GM18861 (cell line): ENCODE measurements around the gene PDZRN3.

Experiments
- ATAC-seq: cut with Tn5 transposase; IDR thresholded peaks from one replicate; pipeline ENCODE4 v1.9.1; 2021; ENCODE audit not compliant: unreplicated experiment

The PDZRN3 gene

DNA sequence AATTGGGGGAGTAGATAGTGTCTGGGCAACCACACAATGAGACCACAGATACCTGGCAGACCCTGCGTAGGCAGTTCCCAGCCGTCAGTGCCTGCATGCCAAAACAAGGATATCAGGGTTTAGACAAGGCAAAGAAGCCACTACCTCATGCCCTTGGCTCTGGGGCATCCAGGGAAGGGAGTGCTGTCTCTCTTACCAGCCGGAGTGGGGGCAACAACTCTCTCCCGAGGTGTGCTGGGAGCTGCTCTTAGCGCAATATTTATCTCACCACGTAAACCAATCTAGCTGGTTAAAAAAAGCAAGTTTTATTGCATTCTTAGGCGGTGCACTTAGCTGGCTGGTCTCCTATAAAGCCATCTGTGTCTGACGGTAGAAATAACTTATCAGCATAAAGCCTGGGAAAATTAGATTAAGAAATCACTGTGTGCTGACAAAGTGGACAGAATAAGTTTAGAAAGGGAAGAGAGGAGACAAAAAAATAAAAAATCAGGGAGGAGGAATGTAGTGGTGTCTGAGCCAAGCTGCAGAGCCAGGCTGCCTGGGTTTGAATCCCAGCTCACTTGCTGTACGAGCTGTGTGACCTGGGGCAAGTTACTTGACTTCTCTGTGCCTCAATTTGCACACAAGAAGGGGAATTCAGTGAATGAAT, 273.2 kb downstream of the PDZRN3 start:
- no peak for ATAC-seq

DNA sequence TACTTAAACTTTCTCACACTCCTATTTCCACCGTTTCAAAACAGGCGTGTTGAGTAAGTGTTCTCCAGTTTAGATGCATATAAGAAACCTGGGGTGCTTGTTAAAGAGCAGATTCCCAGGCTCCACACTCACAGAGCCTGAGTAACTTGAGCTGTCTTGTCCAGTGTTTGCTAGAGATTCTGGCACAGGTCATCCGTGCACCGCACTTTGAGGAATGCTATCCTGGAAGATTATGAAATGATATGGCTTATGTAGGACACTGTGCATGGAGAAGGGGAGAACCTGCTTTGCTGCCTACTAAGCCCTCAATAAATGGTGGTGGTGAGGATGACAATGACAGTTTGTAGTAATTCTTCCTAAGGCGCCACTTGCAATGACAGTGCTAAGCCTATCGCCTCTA, 273.7 kb downstream of the PDZRN3 start:
- ATAC-seq, result no peak

DNA sequence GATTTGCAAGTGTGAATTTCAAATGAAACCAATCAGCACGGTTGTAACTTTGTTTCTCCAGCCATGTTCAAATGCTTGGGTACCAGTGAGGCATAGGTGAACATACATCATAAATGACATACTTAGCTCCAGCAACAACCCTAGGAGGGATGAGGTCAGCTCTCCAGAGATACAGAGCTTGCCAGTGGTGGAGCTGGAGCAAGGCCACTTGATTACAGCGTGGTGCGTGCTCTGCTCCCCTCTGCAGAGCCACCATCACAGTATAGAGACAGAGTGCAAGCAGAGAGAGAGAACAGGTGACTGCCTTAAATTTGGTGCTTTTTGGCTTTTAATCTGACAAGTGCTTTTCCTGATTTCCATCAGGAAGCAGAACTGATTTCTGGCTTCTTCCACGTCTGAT, 275.1 kb downstream of the PDZRN3 start:
- no peak for ATAC-seq

DNA sequence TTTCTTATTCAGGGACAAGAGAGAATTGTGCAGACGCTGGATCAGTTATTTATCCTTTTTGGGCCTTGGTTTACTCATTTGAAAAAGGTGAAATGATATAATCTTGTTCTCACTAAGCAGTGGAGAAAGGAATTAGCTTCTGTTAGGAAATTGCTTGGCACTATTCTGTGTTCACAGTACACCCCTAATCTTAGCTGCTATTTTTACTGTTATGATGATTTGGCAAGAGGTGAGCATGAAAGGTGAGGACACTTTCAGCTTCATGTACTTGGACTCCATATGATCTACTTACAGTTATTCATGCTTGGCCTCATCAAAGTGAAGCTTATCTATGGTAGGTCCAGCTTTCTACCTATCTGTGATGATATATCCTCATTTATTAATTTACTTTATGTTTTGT, 282.7 kb downstream of the PDZRN3 start:
- no peak for ATAC-seq

DNA sequence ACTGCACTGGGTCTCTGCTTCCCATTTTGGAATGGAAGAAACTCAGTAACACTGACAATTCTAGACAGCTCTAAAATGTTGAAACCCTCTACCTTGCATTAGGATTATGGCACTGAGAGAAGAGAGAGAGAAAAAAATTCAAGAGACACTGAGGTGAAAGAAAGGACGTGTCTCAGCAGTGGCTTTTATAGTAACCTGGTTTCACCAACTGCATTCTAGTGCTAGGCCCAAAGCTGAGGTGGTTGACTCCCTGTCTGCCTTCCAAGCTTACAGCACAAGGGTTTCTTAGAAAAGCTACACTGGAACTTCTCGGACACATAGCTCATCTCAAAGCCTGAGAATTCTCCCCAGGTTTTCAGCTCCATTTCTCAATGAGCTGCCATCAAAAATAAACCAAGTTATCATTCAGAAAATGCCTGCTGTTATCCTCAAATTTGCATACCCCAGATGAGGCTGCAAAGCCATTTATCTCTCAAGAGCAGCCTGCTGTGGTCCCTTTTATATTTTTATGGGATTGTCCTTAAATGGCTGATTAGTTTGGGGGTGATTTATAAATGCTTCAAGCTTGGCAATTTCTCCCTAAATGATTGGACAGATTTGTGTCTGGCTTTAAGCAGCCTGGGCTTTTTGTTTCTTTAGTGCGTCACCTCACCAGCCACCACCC, 283.3 kb downstream of the PDZRN3 start:
- no peak for ATAC-seq

DNA sequence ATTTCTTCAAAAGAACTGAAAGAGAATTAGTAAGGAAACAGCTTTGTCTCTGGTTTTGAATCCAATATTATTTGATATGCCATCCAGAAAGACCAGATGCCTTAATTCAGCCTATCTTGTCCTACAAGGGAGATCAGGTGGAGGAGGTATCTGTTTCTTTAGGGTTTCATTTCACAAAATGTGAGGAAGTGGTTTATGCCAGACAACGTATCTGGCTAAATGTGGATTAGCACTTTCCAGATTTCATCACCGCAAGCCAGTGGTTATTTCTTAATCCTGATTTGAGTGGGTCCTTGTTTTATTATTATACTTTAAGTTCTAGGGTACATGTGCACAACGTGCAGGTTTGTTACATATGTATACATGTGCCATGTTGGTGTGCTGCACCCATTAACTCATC, 292.2 kb downstream of the PDZRN3 start:
- ATAC-seq, result no peak
